Measurements from ENCODE around the gene ZNF462.

DNA sequence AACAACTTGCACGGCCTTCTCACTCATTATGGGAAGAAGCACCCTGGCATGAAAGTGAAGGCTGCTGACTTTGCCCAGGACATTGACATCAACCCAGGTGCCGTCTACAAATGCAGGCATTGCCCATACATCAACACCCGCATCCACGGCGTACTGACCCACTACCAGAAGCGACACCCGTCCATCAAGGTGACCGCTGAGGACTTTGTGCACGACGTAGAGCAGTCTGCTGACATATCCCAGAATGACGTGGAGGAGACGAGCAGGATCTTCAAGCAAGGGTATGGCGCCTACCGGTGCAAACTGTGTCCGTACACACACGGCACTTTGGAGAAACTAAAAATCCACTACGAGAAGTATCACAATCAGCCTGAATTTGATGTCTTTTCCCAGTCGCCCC, 65.4 kb downstream of the ZNF462 start:
- TF ChIP-seq, protein P1, sequence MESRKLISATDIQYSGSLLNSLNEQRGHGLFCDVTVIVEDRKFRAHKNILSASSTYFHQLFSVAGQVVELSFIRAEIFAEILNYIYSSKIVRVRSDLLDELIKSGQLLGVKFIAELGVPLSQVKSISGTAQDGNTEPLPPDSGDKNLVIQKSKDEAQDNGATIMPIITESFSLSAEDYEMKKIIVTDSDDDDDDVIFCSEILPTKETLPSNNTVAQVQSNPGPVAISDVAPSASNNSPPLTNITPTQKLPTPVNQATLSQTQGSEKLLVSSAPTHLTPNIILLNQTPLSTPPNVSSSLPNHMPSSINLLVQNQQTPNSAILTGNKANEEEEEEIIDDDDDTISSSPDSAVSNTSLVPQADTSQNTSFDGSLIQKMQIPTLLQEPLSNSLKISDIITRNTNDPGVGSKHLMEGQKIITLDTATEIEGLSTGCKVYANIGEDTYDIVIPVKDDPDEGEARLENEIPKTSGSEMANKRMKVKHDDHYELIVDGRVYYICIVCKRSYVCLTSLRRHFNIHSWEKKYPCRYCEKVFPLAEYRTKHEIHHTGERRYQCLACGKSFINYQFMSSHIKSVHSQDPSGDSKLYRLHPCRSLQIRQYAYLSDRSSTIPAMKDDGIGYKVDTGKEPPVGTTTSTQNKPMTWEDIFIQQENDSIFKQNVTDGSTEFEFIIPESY (IDR thresholded peaks at IDR 0.05) = no peak
- TF ChIP-seq, protein P2, sequence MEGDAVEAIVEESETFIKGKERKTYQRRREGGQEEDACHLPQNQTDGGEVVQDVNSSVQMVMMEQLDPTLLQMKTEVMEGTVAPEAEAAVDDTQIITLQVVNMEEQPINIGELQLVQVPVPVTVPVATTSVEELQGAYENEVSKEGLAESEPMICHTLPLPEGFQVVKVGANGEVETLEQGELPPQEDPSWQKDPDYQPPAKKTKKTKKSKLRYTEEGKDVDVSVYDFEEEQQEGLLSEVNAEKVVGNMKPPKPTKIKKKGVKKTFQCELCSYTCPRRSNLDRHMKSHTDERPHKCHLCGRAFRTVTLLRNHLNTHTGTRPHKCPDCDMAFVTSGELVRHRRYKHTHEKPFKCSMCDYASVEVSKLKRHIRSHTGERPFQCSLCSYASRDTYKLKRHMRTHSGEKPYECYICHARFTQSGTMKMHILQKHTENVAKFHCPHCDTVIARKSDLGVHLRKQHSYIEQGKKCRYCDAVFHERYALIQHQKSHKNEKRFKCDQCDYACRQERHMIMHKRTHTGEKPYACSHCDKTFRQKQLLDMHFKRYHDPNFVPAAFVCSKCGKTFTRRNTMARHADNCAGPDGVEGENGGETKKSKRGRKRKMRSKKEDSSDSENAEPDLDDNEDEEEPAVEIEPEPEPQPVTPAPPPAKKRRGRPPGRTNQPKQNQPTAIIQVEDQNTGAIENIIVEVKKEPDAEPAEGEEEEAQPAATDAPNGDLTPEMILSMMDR (IDR thresholded peaks at IDR 0.05; ENCODE audit: low read depth, low read length, missing input control) = no peak
- TF ChIP-seq, protein P3, sequence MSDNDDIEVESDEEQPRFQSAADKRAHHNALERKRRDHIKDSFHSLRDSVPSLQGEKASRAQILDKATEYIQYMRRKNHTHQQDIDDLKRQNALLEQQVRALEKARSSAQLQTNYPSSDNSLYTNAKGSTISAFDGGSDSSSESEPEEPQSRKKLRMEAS (IDR thresholded peaks at IDR 0.05) = no peak
- TF ChIP-seq TAF1 (conservative IDR thresholded peaks at IDR 0.05) (no peak), GABPA (IDR thresholded peaks at IDR 0.05 in 1 of 2, conservative IDR thresholded peaks at IDR 0.05 in 1 of 2) (no peak), JUND (IDR thresholded peaks at IDR 0.05) (no peak), YY1 (IDR thresholded peaks at IDR 0.05) (no peak), RAD21 (IDR thresholded peaks at IDR 0.05) (no peak), EGR1 (IDR thresholded peaks at IDR 0.05; ENCODE audit: low read depth in 2 of 2) (no peak)
- TF ChIP-seq, protein P4, sequence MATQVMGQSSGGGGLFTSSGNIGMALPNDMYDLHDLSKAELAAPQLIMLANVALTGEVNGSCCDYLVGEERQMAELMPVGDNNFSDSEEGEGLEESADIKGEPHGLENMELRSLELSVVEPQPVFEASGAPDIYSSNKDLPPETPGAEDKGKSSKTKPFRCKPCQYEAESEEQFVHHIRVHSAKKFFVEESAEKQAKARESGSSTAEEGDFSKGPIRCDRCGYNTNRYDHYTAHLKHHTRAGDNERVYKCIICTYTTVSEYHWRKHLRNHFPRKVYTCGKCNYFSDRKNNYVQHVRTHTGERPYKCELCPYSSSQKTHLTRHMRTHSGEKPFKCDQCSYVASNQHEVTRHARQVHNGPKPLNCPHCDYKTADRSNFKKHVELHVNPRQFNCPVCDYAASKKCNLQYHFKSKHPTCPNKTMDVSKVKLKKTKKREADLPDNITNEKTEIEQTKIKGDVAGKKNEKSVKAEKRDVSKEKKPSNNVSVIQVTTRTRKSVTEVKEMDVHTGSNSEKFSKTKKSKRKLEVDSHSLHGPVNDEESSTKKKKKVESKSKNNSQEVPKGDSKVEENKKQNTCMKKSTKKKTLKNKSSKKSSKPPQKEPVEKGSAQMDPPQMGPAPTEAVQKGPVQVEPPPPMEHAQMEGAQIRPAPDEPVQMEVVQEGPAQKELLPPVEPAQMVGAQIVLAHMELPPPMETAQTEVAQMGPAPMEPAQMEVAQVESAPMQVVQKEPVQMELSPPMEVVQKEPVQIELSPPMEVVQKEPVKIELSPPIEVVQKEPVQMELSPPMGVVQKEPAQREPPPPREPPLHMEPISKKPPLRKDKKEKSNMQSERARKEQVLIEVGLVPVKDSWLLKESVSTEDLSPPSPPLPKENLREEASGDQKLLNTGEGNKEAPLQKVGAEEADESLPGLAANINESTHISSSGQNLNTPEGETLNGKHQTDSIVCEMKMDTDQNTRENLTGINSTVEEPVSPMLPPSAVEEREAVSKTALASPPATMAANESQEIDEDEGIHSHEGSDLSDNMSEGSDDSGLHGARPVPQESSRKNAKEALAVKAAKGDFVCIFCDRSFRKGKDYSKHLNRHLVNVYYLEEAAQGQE (IDR thresholded peaks at IDR 0.05) = no peak

All from liver (tissue), 3 donors.